Measurements from ENCODE around the gene CLEC16A.

CLEC16A gene

DNA sequence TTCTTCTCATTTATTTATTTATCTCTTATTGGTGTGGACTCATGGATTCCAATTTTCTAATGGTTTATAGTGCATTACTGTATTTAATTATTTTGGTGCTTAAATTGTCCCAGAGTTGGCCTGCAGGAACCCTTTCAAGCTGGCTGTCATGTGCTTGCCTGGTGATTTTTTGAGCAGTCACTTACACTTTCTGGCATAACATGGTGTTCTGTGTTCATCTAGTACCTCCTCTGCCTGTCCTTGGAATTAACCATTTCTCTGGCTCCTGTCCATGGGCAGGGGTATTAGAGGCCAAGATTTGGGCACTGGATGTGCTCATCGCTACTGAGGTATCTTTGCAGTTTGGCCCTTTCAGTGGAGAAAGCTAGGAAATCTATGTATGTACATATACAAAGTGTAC, 67.0 kb downstream of the CLEC16A start:
- no peak overlapping the region for H3K4me2 ChIP-seq (ENCODE audit: insufficient read depth, low read length)
- no peak for DNase-seq
- no peaks in the 10 kb centered on the region for H4K20me1 ChIP-seq (ENCODE audit: insufficient read depth, low read length)
- H3K36me3 ChIP-seq (ENCODE audit: insufficient read depth, low read length) = peaks cover 27% of the 10 kb centered on the region
- H2AFZ ChIP-seq (ENCODE audit: low read depth, low read length) = no peak overlapping the region
- H3K4me1 ChIP-seq (ENCODE audit: insufficient read depth, low read length) = peaks cover 8% of the 10 kb centered on the region; the same call in 1 of the 2 replicates
- H3K79me2 ChIP-seq (ENCODE audit: insufficient read depth, low read length) = no peaks in the 10 kb centered on the region
- no peaks in the 10 kb centered on the region for H3K9me3 ChIP-seq (ENCODE audit: insufficient read depth, low read length, severe bottlenecking)
- no peak overlapping the region for H3K27ac ChIP-seq (ENCODE audit: low read length)
- no peak overlapping the region for H3K9ac ChIP-seq (ENCODE audit: low read depth, low read length)
- H3K27me3 ChIP-seq (ENCODE audit: insufficient read depth, low read length, poor library complexity) = no peaks in the 10 kb centered on the region
- ATAC-seq (ENCODE audit: insufficient read depth, low read depth) = no peak
- no peak for TF ChIP-seq EZH2 (IDR thresholded peaks at IDR 0.05; ENCODE audit: borderline replicate concordance, low read depth, low read length, severe bottlenecking)
- TF ChIP-seq, protein P1, sequence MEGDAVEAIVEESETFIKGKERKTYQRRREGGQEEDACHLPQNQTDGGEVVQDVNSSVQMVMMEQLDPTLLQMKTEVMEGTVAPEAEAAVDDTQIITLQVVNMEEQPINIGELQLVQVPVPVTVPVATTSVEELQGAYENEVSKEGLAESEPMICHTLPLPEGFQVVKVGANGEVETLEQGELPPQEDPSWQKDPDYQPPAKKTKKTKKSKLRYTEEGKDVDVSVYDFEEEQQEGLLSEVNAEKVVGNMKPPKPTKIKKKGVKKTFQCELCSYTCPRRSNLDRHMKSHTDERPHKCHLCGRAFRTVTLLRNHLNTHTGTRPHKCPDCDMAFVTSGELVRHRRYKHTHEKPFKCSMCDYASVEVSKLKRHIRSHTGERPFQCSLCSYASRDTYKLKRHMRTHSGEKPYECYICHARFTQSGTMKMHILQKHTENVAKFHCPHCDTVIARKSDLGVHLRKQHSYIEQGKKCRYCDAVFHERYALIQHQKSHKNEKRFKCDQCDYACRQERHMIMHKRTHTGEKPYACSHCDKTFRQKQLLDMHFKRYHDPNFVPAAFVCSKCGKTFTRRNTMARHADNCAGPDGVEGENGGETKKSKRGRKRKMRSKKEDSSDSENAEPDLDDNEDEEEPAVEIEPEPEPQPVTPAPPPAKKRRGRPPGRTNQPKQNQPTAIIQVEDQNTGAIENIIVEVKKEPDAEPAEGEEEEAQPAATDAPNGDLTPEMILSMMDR (IDR thresholded peaks at IDR 0.05; ENCODE audit: borderline replicate concordance, extremely low read depth, low read length, poor library complexity, severe bottlenecking) = no peak
- no peak overlapping the region for H3K4me3 ChIP-seq (ENCODE audit: low read depth in 1 of 2, low read length in 2 of 2)

DNA sequence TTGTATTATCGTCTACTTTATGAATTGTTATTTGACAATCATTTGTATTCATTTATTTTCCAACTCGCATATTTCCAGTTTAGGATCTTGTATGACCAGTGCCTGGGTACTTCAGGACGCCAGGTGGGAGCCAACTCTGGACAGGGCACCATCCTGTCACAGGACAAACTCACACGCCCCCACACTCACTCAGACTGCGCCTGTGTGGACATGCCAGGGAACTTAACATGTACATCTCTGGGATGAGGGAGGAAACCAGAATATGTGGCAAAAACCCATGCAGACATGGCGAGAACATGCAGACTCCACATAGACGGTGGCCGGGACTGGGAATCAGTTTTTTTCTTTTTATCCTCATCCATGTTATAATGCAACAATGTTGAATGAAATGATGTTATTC, 68.5 kb downstream of the CLEC16A start:
- Histone ChIP-seq H3K36me3 (ENCODE audit: insufficient read depth, low read length) (peaks cover 27% of the 10 kb centered on the region), H3K27me3 (ENCODE audit: insufficient read depth, low read length, poor library complexity) (no peaks in the 10 kb centered on the region), H3K27ac (ENCODE audit: low read length) (no peak overlapping the region), H2AFZ (ENCODE audit: low read depth, low read length) (no peak overlapping the region), H3K79me2 (ENCODE audit: insufficient read depth, low read length) (no peaks in the 10 kb centered on the region), H4K20me1 (ENCODE audit: insufficient read depth, low read length) (no peaks in the 10 kb centered on the region), H3K9ac (ENCODE audit: low read depth, low read length) (no peak overlapping the region), H3K9me3 (ENCODE audit: insufficient read depth, low read length, severe bottlenecking) (no peaks in the 10 kb centered on the region), H3K4me3 (ENCODE audit: low read depth in 1 of 2, low read length in 2 of 2) (no peak overlapping the region), H3K4me1 (ENCODE audit: insufficient read depth, low read length) (peaks cover 16% of the 10 kb centered on the region), H3K4me2 (ENCODE audit: insufficient read depth, low read length) (no peak overlapping the region)
- no peak for ATAC-seq (ENCODE audit: insufficient read depth, low read depth)
- TF ChIP-seq EZH2 (IDR thresholded peaks at IDR 0.05; ENCODE audit: borderline replicate concordance, low read depth, low read length, severe bottlenecking) = no peak
- TF ChIP-seq, protein P1 (IDR thresholded peaks at IDR 0.05; ENCODE audit: borderline replicate concordance, extremely low read depth, low read length, poor library complexity, severe bottlenecking) = no peak
- no peak for DNase-seq

GRCh38 chr16:11014136-11014535, 69.8 kb downstream of the CLEC16A start:
- Histone ChIP-seq H2AFZ (ENCODE audit: low read depth, low read length) (no peak overlapping the region), H3K9ac (ENCODE audit: low read depth, low read length) (no peak overlapping the region), H3K36me3 (ENCODE audit: insufficient read depth, low read length) (peaks cover 23% of the 10 kb centered on the region), H3K9me3 (ENCODE audit: insufficient read depth, low read length, severe bottlenecking) (no peaks in the 10 kb centered on the region), H4K20me1 (ENCODE audit: insufficient read depth, low read length) (no peaks in the 10 kb centered on the region), H3K79me2 (ENCODE audit: insufficient read depth, low read length) (no peaks in the 10 kb centered on the region), H3K27ac (ENCODE audit: low read length) (no peak overlapping the region), H3K27me3 (ENCODE audit: insufficient read depth, low read length, poor library complexity) (no peaks in the 10 kb centered on the region), H3K4me1 (ENCODE audit: insufficient read depth, low read length) (peaks cover 16% of the 10 kb centered on the region), H3K4me2 (ENCODE audit: insufficient read depth, low read length) (no peak overlapping the region), H3K4me3 (ENCODE audit: low read depth in 1 of 2, low read length in 2 of 2) (no peak overlapping the region)
- ATAC-seq (ENCODE audit: insufficient read depth, low read depth) (no peak), DNase-seq (no peak)
- TF ChIP-seq, protein P1 (IDR thresholded peaks at IDR 0.05; ENCODE audit: borderline replicate concordance, extremely low read depth, low read length, poor library complexity, severe bottlenecking) = no peak
- no peak for TF ChIP-seq EZH2 (IDR thresholded peaks at IDR 0.05; ENCODE audit: borderline replicate concordance, low read depth, low read length, severe bottlenecking)

- H3K4me2 ChIP-seq (ENCODE audit: insufficient read depth, low read length) = no peak overlapping the region
- DNase-seq = peak; percentile 13
- H3K9ac ChIP-seq (ENCODE audit: low read depth, low read length) = no peak overlapping the region
- peak overlapping the region; percentile 61; the same call in 1 of the 2 replicates for H3K27ac ChIP-seq (ENCODE audit: low read length)
- no peaks in the 10 kb centered on the region for H3K79me2 ChIP-seq (ENCODE audit: insufficient read depth, low read length)
- no peaks in the 10 kb centered on the region for H4K20me1 ChIP-seq (ENCODE audit: insufficient read depth, low read length)
- H3K4me3 ChIP-seq (ENCODE audit: low read depth in 1 of 2, low read length in 2 of 2) = no peak overlapping the region
- ATAC-seq (ENCODE audit: insufficient read depth, low read depth) = no peak
- no peaks in the 10 kb centered on the region for H3K27me3 ChIP-seq (ENCODE audit: insufficient read depth, low read length, poor library complexity)
- peaks cover 21% of the 10 kb centered on the region for H3K36me3 ChIP-seq (ENCODE audit: insufficient read depth, low read length)
- H2AFZ ChIP-seq (ENCODE audit: low read depth, low read length) = no peak overlapping the region
- peaks cover 16% of the 10 kb centered on the region for H3K4me1 ChIP-seq (ENCODE audit: insufficient read depth, low read length)
- H3K9me3 ChIP-seq (ENCODE audit: insufficient read depth, low read length, severe bottlenecking) = no peaks in the 10 kb centered on the region
- TF ChIP-seq, protein P1 (IDR thresholded peaks at IDR 0.05; ENCODE audit: borderline replicate concordance, extremely low read depth, low read length, poor library complexity, severe bottlenecking) = no peak
- no peak for TF ChIP-seq EZH2 (IDR thresholded peaks at IDR 0.05; ENCODE audit: borderline replicate concordance, low read depth, low read length, severe bottlenecking)
These were observed 70.7 kb downstream of the CLEC16A start for GRCh38 chr16:11015076-11015475.
